Heart right ventricle (tissue), 16 donors: Measurements from ENCODE around the gene DRD5. TPM values are rescaled to one million over a fixed set of nuclear protein-coding genes. Genes with fewer than 3 reads are reported as not detected.
"Not testable (repeated sequence)": the region's sequence is repeated elsewhere in the genome, so short reads cannot be mapped to it uniquely, and the experiment has no call there.

Experiments used
- ATAC-seq, 8 donors: fragments of 200-7000 bp; cut with Tn5 transposase; one replicate each; pipeline ENCODE4 v1.9.1; 2020; ENCODE audit warnings: mild to moderate bottlenecking in 8 of 8, moderate library complexity in 8 of 8, moderate number of reproducible peaks in 1 of 8
- DNase-seq, 2 donors: peaks; one replicate each; pipeline ENCODE4 v3.0.0-alpha.2; 2020
- H3K27ac ChIP-seq, 10 donors: fragments of 200-600 bp; sonication (generic) in 2 of 10; one replicate each; pipeline versions ENCODE4 v1.5.0 to v1.8.0; 2020 to 2022; ENCODE audit warnings: mild to moderate bottlenecking in 3 of 10
- H3K27me3 ChIP-seq, 7 donors: fragments of 200-600 bp; one replicate each; pipeline ENCODE4 v1.8.0; 2021 to 2022; ENCODE audit warnings: mild to moderate bottlenecking in 2 of 7
- H3K36me3 ChIP-seq, 9 donors: fragments of 200-600 bp; sonication (generic) in 1 of 9; one replicate each; pipeline versions ENCODE4 v1.5.0 to v1.8.0; 2020 to 2022; ENCODE audit warnings: mild to moderate bottlenecking in 2 of 9
- H3K4me1 ChIP-seq, 9 donors: fragments of 200-600 bp; sonication (generic) in 1 of 9; one replicate each; pipeline versions ENCODE4 v1.5.0 to v1.8.0; 2020 to 2022; ENCODE audit warnings: mild to moderate bottlenecking in 4 of 9
- H3K4me3 ChIP-seq, 10 donors: fragments of 200-600 bp; sonication (generic) in 2 of 10; one replicate each; pipeline versions ENCODE4 v1.5.0 to v1.8.0; 2020 to 2022; ENCODE audit warnings: mild to moderate bottlenecking in 7 of 10, moderate library complexity in 2 of 10
- H3K9me3 ChIP-seq, 11 donors: fragments of 200-600 bp in 10 of 11; sonication (generic) in 2 of 11; one replicate each; pipeline versions ENCODE4 v1.5.0 to v1.8.0; 2013 to 2022; ENCODE audit warnings: mild to moderate bottlenecking in 2 of 11, control low read depth in 1 of 11, moderate library complexity in 1 of 11
- CTCF ChIP-seq, 9 donors: fragments of 200-600 bp; sonication (generic) in 2 of 9; IDR thresholded peaks; one replicate each; pipeline versions ENCODE4 v1.5.0 to v1.8.0; 2021 to 2022; ENCODE audit warnings: antibody characterized with exemption in 9 of 9, mild to moderate bottlenecking in 5 of 9, moderate library complexity in 1 of 9
- WGBS, 2 donors: extraction: QIAGEN DNeasy Blood & Tissue Kit; methylation state at CpG; one replicate each; pipeline ENCODE4 v1.1.7; 2013; ENCODE audit warnings: inconsistent platforms in 1 of 2; 5-methylcytosine and 5-hydroxymethylcytosine counted together
- intact Hi-C, 10 donors: fragments of 100-400 bp; cut with DNase I; formaldehyde crosslinking; loops; one replicate each; pipeline versions ENCODE4 v1.11.1 to v1.14.2; 2022
- polyA plus RNA-seq, 2 donors: library from polyadenylated mRNA; stranded (reverse); fragments of 200-250 nt; gene quantifications; one replicate each; pipeline ENCODE4 v1.2.3, GENCODE V29; 2013
- total RNA-seq, 10 donors: library from RNA; stranded (reverse); fragmentation: NEBNext Ultra II Directional in 3 of 10; extraction: Animal tissue kit (Norgen Biotek cat#: 25700) in 3 of 10; gene quantifications; one replicate each; pipeline versions ENCODE4 v1.2.1 to v1.2.4, GENCODE V29; 2021 to 2023
- donor health status: Arrhythmogenic right ventricular cardiomyopathy.
- donor health status: ischemic (EF 13 %, LVEDD 7.1; RV severe dilation, severe dysfunction).
- donor health status: healthy with polysubstance abuse.
- donor health status: DM: no; HTN: yes; CAD: no.
- donor health status: DM: no; HTN: no; CAD: no.
- donor health status: ischemic (EF 25% LVEDD 6.9; RV normal size, moderate dysfunction).
- donor health status: ischemic (EF 25% LVEDD 5.7; RV mildly dilated, moderate dysfunction).
- donor health status: healthy.
- donor health status: DM: yes; HTN: yes; CAD: no.
- donor health status: Ischemic cardiomyopathy.
- donor health status: ischemic (EF 35%, LVEDD 5.7; RV mildly dilated, moderate dysfunction).
- donor health status: nonischemic (EF 11% LVEDD 7.7; RV severe dilation, severe dysfunction).
- donor health status: DM: yes; HTN: yes; CAD: no.
- donor health status: PGD.
- donor health status: ischemic (EF 29% LVEDD 5.4; RV normal size, mild dysfunction).
- donor health status: nonischemic (EF 23%, LVEDD 6.1; RV moderate dilation, normal function).

DRD5 gene
- total and polyA plus RNA-seq, 12 donors, result 0.07 TPM; not detected in 11

- no peak for DNase-seq
- Histone ChIP-seq H3K4me3 (no peak overlapping the region), H3K27ac (no peak overlapping the region), H3K36me3 (no peaks in the 10 kb centered on the region), H3K27me3 (peaks cover 0 to 11% (median 0%) of the 10 kb centered on the region in 7 donors), H3K4me1 (peaks cover 0 to 5% (median 0%) of the 10 kb centered on the region in 9 donors), H3K9me3 (no peaks in the 10 kb centered on the region)
- 79 to 88% methylated on average over 1 of the region's 1 CpG for WGBS, 2 donors
- intact Hi-C loops, result loop anchor here in 5 of 10 donors (5.0 to 10.0 kb wide), 6 partner anchors 128 to 785 kb away; no protein-coding TSS in a partner anchor
- no peak for TF ChIP-seq CTCF (IDR thresholded peaks at IDR 0.05)
- ATAC-seq, result no peak
Observed at GRCh38 chr4:9769321-9769720, 12.1 kb upstream of the DRD5 start.

GRCh38 chr4:9771034-9771433 lies 10.4 kb upstream of the DRD5 start:
- TF ChIP-seq CTCF (IDR thresholded peaks at IDR 0.05), result no peak
- H3K27me3 ChIP-seq, result peaks cover 0 to 12% (median 0%) of the 10 kb centered on the region in 7 donors
- intact Hi-C loops, result no loop called here
- no peak for DNase-seq
- H3K36me3 ChIP-seq, result no peaks in the 10 kb centered on the region
- H3K4me3 ChIP-seq, result no peak overlapping the region
- H3K4me1 ChIP-seq, result peaks cover 0 to 5% (median 0%) of the 10 kb centered on the region in 9 donors
- ATAC-seq, result no peak
- no peaks in the 10 kb centered on the region for H3K9me3 ChIP-seq
- H3K27ac ChIP-seq, result no peak overlapping the region
- 46 to 62% methylated on average over 1 of the region's 1 CpG for WGBS, 2 donors

- intact Hi-C loops, result no loop called here
- WGBS, 2 donors, result 34 to 36% methylated on average over 3 of the region's 3 CpGs
- no peak for ATAC-seq
- peaks cover 0 to 5% (median 0%) of the 10 kb centered on the region in 9 donors for H3K4me1 ChIP-seq
- no peak overlapping the region for H3K27ac ChIP-seq
- H3K9me3 ChIP-seq, result no peaks in the 10 kb centered on the region
- H3K4me3 ChIP-seq, result no peak overlapping the region
- DNase-seq, result no peak
- no peak for TF ChIP-seq CTCF (IDR thresholded peaks at IDR 0.05)
- H3K36me3 ChIP-seq, result no peaks in the 10 kb centered on the region
- H3K27me3 ChIP-seq, result peaks cover 0 to 15% (median 0%) of the 10 kb centered on the region in 7 donors
Observed at GRCh38 chr4:9773471-9773870, 8.0 kb upstream of the DRD5 start.

- H3K4me1 ChIP-seq, result no peaks in the 10 kb centered on the region
- no peak for TF ChIP-seq CTCF (IDR thresholded peaks at IDR 0.05)
- no peak overlapping the region for H3K4me3 ChIP-seq
- no peaks in the 10 kb centered on the region for H3K9me3 ChIP-seq
- peaks cover 8 to 64% (median 44%) of the 10 kb centered on the region in 7 donors for H3K27me3 ChIP-seq
- ATAC-seq (no peak), DNase-seq (no peak)
- H3K27ac ChIP-seq, result no peak overlapping the region
- WGBS, 2 donors, result 54 to 56% methylated on average over 22 of the region's 22 CpGs
- intact Hi-C loops, result no loop called here
- no peaks in the 10 kb centered on the region for H3K36me3 ChIP-seq
Observed at GRCh38 chr4:9782136-9782436, 652 bp downstream of the DRD5 start.

GRCh38 chr4:9785891-9786290 lies 4.5 kb downstream of the DRD5 start:
- H3K27me3 ChIP-seq, result peaks cover 8 to 51% (median 24%) of the 10 kb centered on the region in 7 donors
- DNase-seq, H3K4me3 ChIP-seq, intact Hi-C loops, H3K36me3 ChIP-seq, H3K27ac ChIP-seq, ATAC-seq, H3K9me3 ChIP-seq, H3K4me1 ChIP-seq: not testable (repeated sequence)
- WGBS, 2 donors, result 79 to 82% methylated on average over 5 of the region's 5 CpGs
